Measurements from ENCODE around the gene DGKZ. TPM values are rescaled to one million over a fixed set of nuclear protein-coding genes. Genes with fewer than 3 reads are reported as not detected.

Gene DGKZ
- total RNA-seq, 1 donor from 2014 or later, result 123 TPM

DNA sequence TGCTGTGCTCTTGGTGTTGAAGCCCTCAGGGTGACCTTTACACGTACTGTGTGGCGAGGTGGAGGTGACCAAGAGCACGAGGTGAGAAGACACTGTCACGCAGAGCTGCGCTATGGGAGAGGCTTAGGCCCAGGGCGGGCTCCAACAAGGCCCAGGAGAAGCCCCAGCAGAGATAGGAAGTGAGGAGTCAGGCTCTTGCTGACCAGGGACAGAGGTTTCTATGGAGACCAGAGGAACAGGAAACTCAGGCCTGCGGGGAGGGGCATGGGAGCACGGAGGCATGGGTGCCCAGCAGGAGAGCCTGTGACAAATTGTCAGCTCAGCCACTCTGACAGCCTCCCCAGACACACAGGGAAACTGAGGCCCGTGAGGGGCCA is 15.8 kb downstream of the DGKZ start:
- H3K4me1 ChIP-seq, result peaks cover 14 to 27% of the 10 kb centered on the region in 2 donors
- no peaks in the 10 kb centered on the region for H3K9me3 ChIP-seq
- TF ChIP-seq, protein P1, sequence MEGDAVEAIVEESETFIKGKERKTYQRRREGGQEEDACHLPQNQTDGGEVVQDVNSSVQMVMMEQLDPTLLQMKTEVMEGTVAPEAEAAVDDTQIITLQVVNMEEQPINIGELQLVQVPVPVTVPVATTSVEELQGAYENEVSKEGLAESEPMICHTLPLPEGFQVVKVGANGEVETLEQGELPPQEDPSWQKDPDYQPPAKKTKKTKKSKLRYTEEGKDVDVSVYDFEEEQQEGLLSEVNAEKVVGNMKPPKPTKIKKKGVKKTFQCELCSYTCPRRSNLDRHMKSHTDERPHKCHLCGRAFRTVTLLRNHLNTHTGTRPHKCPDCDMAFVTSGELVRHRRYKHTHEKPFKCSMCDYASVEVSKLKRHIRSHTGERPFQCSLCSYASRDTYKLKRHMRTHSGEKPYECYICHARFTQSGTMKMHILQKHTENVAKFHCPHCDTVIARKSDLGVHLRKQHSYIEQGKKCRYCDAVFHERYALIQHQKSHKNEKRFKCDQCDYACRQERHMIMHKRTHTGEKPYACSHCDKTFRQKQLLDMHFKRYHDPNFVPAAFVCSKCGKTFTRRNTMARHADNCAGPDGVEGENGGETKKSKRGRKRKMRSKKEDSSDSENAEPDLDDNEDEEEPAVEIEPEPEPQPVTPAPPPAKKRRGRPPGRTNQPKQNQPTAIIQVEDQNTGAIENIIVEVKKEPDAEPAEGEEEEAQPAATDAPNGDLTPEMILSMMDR (IDR thresholded peaks at IDR 0.05), result no peak
- intact Hi-C loops (cut with DNase I), result no loop called here
- peaks cover 0 to 2% of the 10 kb centered on the region in 2 donors for H3K36me3 ChIP-seq
- peak in 1 of 2 donors; percentile 40 for DNase-seq (ENCODE audit: low spot score in 2 of 2)
- H3K27ac ChIP-seq, result peak overlapping the region; percentile 49 to 82
- no peaks in the 10 kb centered on the region for H3K27me3 ChIP-seq
- no peak overlapping the region for H3K4me3 ChIP-seq

DNA sequence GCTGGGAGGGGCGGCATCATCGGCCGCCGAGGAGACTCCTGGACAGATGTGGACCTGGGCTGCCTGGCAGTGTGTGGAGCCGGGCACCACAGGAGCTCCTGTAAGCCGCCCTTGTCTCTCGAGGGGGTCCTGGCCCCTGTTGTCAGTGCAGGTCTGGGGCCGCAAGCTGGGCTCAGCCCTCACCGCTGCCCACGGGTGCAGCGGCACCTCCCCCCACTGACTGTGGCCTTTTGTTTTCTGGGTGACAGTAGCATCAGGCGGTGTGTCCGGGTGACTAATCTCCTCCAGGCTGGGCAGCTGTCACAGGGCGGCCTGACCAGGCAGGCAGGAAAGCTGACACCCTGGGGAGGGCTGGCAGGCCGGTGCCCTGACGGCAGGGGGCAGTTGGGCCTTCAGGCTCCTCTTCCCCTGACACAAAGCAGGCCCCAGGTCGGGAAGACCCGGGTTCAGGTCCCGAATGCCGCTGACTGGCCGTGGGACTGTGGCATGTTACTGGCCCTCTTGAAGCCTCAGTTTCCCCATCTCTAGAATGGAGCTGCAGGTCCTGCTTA is 16.3 kb downstream of the DGKZ start:
- H3K4me1 ChIP-seq, result peaks cover 14 to 27% of the 10 kb centered on the region in 2 donors
- TF ChIP-seq, protein P1 (IDR thresholded peaks at IDR 0.05), result no peak
- H3K27me3 ChIP-seq, result no peaks in the 10 kb centered on the region
- H3K4me3 ChIP-seq, result no peak overlapping the region
- intact Hi-C loops (cut with DNase I), result no loop called here
- no peaks in the 10 kb centered on the region for H3K9me3 ChIP-seq
- H3K36me3 ChIP-seq, result peaks cover 0 to 7% of the 10 kb centered on the region in 2 donors
- DNase-seq (ENCODE audit: low spot score in 2 of 2), result no peak
- H3K27ac ChIP-seq, result peak overlapping the region; percentile 49 to 82

DNA sequence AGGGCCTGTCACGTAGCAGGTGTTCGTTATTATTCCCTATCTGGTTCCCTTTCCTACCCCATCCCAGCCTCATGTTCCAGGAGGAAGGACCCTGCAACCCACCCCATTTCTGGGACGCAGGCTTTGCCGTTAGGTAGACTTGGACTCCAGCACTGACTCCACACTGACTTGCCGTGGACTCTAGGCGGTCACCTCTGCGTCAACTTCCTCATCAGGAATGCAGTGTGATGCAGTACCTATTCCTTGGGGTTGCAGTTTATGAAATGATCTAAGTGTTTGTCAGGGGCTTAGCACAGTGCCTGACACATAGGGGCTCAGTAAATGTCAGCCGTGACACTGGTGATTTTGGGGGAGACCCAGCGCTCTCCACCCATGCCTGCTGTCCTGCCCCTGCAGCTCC is 16.8 kb downstream of the DGKZ start:
- H3K27me3 ChIP-seq, result no peaks in the 10 kb centered on the region
- no peak overlapping the region for H3K27ac ChIP-seq
- intact Hi-C loops (cut with DNase I), result no loop called here
- H3K9me3 ChIP-seq, result no peaks in the 10 kb centered on the region
- TF ChIP-seq, protein P1 (IDR thresholded peaks at IDR 0.05), result no peak
- no peak overlapping the region for H3K4me3 ChIP-seq
- H3K36me3 ChIP-seq, result peaks cover 0 to 8% of the 10 kb centered on the region in 2 donors
- H3K4me1 ChIP-seq, result peaks cover 14 to 27% of the 10 kb centered on the region in 2 donors
- DNase-seq (ENCODE audit: low spot score in 2 of 2), result no peak

DNA sequence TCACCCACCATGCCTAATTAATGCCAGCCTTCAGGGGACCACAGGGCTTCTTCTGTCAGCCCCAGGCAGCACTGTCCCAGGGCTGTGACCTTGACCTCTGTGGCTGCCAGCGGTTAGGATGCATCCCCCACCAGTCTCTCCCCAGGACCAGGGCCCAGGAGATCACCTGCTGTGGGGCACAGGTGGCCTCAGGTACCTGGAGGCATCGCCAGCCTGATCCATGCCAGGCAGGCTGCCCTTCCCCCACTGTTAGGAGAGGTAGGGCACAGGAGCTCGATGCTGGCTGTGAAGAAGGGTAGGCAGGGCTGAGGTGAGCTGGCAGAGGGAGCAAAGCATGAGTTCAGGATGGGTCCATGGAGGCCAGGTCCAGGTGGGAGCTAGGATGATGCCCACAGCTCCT is 17.5 kb downstream of the DGKZ start:
- TF ChIP-seq, protein P1 (IDR thresholded peaks at IDR 0.05), result no peak

DNA sequence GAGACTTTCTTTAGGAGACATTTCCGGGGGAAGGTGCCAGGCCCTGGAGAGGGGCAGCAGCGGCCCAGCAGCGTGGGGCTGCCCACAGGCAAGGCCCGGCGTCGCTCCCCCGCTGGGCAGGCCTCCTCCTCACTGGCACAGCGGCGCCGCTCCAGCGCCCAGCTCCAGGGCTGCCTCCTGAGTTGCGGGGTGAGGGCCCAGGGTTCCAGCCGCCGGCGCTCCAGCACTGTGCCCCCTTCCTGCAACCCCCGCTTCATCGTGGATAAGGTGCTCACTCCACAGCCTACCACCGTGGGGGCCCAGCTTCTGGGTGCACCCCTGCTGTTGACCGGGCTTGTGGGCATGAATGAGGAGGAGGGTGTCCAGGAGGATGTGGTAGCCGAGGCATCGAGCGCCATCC is 19.0 kb downstream of the DGKZ start:
- DNase-seq (ENCODE audit: low spot score in 2 of 2), result no peak
- Histone ChIP-seq H3K9me3 (no peaks in the 10 kb centered on the region), H3K27me3 (no peaks in the 10 kb centered on the region), H3K4me3 (no peak overlapping the region), H3K36me3 (peaks cover 11 to 14% of the 10 kb centered on the region in 2 donors), H3K4me1 (peaks cover 9 to 21% of the 10 kb centered on the region in 2 donors), H3K27ac (no peak overlapping the region)
- TF ChIP-seq, protein P1 (IDR thresholded peaks at IDR 0.05), result no peak
- intact Hi-C loops (cut with DNase I), result no loop called here

More for the DNA sequence above, 17.5 kb downstream of the DGKZ start:
- Histone ChIP-seq H3K36me3 (peaks cover 2 to 8% of the 10 kb centered on the region in 2 donors), H3K4me3 (no peak overlapping the region), H3K27ac (no peak overlapping the region), H3K4me1 (peaks cover 14 to 27% of the 10 kb centered on the region in 2 donors), H3K9me3 (no peaks in the 10 kb centered on the region), H3K27me3 (no peaks in the 10 kb centered on the region)
- no peak for DNase-seq (ENCODE audit: low spot score in 2 of 2)
- intact Hi-C loops (cut with DNase I), result no loop called here
